Calu3 (cell line): ENCODE results near the gene CWC22. TPM values are rescaled to one million over a fixed set of nuclear protein-coding genes. Genes with fewer than 3 reads are reported as not detected.

Experiments used
- BruUV-seq: library from RNA; stranded (reverse); fragments of 400-500 nt; replicated peaks from 2 replicates; lab custom pipeline; 2021; lab: Mats Ljungman, UMichigan
- CTCF ChIA-PET: fragments of 300-600 bp; sonication (Branson Sonifier 250); formaldehyde crosslinking; loops from one replicate; lab custom pipeline; 2022; ENCODE audit warnings: antibody characterized with exemption; lab: Charles Lee
- DNase-seq: peaks from one replicate; pipeline ENCODE4 v3.0.0; 2022
- H3K27ac Mint-ChIP-seq: one replicate; pipeline ENCODE4 v1.8.0; 2022; ENCODE audit warnings: mixed read lengths; ENCODE audit not compliant: unreplicated experiment
- H3K27me3 Mint-ChIP-seq: one replicate; pipeline ENCODE4 v1.8.0; 2022; ENCODE audit warnings: mixed read lengths; ENCODE audit not compliant: unreplicated experiment
- H3K36me3 Mint-ChIP-seq: one replicate; pipeline ENCODE4 v1.8.0; 2022; ENCODE audit warnings: mild to moderate bottlenecking, moderate library complexity, mixed read lengths; ENCODE audit not compliant: insufficient read depth, unreplicated experiment
- H3K4me1 Mint-ChIP-seq: one replicate; pipeline ENCODE4 v1.8.0; 2022; ENCODE audit warnings: mild to moderate bottlenecking, low read depth, mixed read lengths; ENCODE audit not compliant: unreplicated experiment
- H3K4me3 Mint-ChIP-seq: one replicate; pipeline ENCODE4 v1.8.0; 2022; ENCODE audit warnings: mild to moderate bottlenecking, low read depth, moderate library complexity, mixed read lengths; ENCODE audit not compliant: unreplicated experiment
- H3K9me3 Mint-ChIP-seq: one replicate; pipeline ENCODE4 v1.8.0; 2022; ENCODE audit warnings: low read depth, mixed read lengths; ENCODE audit not compliant: unreplicated experiment
- intact Hi-C: fragments of 100-400 bp; cut with micrococcal nuclease; formaldehyde crosslinking; loops from one replicate; pipeline ENCODE4 v1.10.0; 2022; ENCODE audit not compliant: unreplicated experiment
- total RNA-seq: library from RNA; stranded (reverse); gene quantifications from 2 replicates; pipeline ENCODE4 v1.2.3, GENCODE V29; 2022
- TF ChIP-seq, protein P1 (sequence below): fragments of 200-600 bp; IDR thresholded peaks from one replicate; pipeline ENCODE4 v1.8.0; 2022; ENCODE audit warnings: antibody characterized with exemption; ENCODE audit not compliant: unreplicated experiment

Gene CWC22
- total RNA-seq, 1 experiment from 2014 or later = 20.5 TPM

DNA sequence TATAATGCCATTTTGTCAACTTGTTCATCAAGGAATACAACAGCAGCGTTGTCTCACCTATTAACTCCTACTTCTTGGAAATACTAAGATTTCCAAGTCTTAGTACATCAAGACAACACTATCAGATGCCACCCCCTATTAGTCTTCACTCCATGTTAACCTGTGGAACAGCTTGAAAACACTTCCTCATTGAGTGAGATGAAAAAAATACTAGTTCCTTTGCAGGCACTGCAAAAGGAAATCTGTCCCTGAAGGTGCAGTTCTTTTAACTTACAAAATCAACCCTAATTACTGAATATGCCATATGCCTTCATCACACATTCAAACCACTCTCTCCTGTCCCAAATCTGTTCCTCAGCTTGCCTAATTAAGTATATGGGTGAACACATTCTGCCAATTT lies 4.0 kb downstream of the CWC22 start:
- H3K4me3 Mint-ChIP-seq = peak overlapping the region; percentile 45
- BruUV-seq = no TSS peak
- CTCF ChIA-PET = no interaction called here
- intact Hi-C loops = no loop called here
- no peaks in the 10 kb centered on the region for H3K9me3 Mint-ChIP-seq
- H3K27me3 Mint-ChIP-seq = no peaks in the 10 kb centered on the region
- DNase-seq = no peak
- H3K36me3 Mint-ChIP-seq = peaks cover 29% of the 10 kb centered on the region
- peak overlapping the region; percentile 25 for H3K27ac Mint-ChIP-seq
- H3K4me1 Mint-ChIP-seq = peaks cover 55% of the 10 kb centered on the region
- TF ChIP-seq, protein P1, sequence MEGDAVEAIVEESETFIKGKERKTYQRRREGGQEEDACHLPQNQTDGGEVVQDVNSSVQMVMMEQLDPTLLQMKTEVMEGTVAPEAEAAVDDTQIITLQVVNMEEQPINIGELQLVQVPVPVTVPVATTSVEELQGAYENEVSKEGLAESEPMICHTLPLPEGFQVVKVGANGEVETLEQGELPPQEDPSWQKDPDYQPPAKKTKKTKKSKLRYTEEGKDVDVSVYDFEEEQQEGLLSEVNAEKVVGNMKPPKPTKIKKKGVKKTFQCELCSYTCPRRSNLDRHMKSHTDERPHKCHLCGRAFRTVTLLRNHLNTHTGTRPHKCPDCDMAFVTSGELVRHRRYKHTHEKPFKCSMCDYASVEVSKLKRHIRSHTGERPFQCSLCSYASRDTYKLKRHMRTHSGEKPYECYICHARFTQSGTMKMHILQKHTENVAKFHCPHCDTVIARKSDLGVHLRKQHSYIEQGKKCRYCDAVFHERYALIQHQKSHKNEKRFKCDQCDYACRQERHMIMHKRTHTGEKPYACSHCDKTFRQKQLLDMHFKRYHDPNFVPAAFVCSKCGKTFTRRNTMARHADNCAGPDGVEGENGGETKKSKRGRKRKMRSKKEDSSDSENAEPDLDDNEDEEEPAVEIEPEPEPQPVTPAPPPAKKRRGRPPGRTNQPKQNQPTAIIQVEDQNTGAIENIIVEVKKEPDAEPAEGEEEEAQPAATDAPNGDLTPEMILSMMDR = no peak

GRCh38 chr2:180002198-180002770 lies 4.8 kb downstream of the CWC22 start:
- BruUV-seq = no TSS peak
- CTCF ChIA-PET = no interaction called here
- Mint-ChIP-seq H3K27ac (peak overlapping the region; percentile 25), H3K4me1 (peaks cover 55% of the 10 kb centered on the region), H3K4me3 (no peak overlapping the region), H3K9me3 (no peaks in the 10 kb centered on the region), H3K36me3 (peaks cover 29% of the 10 kb centered on the region), H3K27me3 (no peaks in the 10 kb centered on the region)
- no peak for DNase-seq
- TF ChIP-seq, protein P1 = no peak
- intact Hi-C loops = no loop called here

DNA sequence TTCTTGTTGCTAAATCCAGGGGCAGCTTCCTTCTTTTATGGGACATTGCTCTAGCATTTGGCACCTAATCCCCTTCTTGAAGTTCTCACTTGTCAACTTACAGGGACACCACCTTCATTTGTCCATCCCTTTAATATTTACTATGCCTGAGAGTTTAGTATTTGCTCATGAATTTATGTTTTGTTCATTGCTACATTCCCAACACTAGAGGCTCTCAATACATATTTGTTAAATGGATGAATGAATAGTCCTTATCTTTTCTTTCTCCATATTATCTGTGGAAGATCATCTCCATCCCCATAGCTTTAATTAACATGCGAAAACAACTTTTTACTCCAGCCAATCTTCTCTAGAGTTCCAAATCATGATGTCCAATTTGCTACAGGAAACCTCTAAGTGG lies 5.4 kb downstream of the CWC22 start:
- no peak for DNase-seq
- intact Hi-C loops = no loop called here
- TF ChIP-seq, protein P1 = no peak
- H3K36me3 Mint-ChIP-seq = peaks cover 23% of the 10 kb centered on the region
- no peaks in the 10 kb centered on the region for H3K27me3 Mint-ChIP-seq
- BruUV-seq = no TSS peak
- H3K4me3 Mint-ChIP-seq = no peak overlapping the region
- CTCF ChIA-PET = no interaction called here
- peaks cover 55% of the 10 kb centered on the region for H3K4me1 Mint-ChIP-seq
- peak overlapping the region; percentile 65 for H3K27ac Mint-ChIP-seq
- no peaks in the 10 kb centered on the region for H3K9me3 Mint-ChIP-seq

DNA sequence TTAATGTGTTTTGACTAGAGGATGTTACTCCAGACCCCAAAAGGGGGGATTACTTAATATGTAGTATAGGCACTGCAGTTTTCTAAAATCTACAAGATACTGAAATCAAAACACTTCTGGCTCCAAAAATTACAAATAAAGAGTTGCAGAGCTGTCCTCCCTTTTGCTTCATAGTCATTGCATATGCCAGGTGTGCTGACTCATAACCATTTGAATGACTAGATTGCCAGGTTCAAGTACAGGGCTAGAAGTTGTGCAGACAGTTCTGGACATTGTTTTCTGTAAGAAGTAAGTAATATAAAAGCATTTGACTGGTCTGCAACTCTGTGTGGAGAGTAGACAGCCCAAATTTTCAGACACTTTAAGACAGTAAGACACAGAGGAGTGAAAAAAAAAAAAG lies 6.7 kb downstream of the CWC22 start:
- Mint-ChIP-seq H3K4me1 (peaks cover 54% of the 10 kb centered on the region), H3K9me3 (no peaks in the 10 kb centered on the region), H3K36me3 (peaks cover 15% of the 10 kb centered on the region), H3K27me3 (no peaks in the 10 kb centered on the region), H3K27ac (no peak overlapping the region), H3K4me3 (no peak overlapping the region)
- CTCF ChIA-PET = no interaction called here
- no TSS peak for BruUV-seq
- no peak for DNase-seq
- TF ChIP-seq, protein P1 = no peak
- intact Hi-C loops = no loop called here
